ENCODE results near the gene PRDX5. TPM values are rescaled to one million over a fixed set of nuclear protein-coding genes. Genes with fewer than 3 reads are reported as not detected.
A peak's percentile ranks its signal among the peaks of the same experiment; 100 is the strongest.

Gene PRDX5
- total RNA-seq, 2 experiments from 2014 or later, result 177 to 217 TPM

DNA sequence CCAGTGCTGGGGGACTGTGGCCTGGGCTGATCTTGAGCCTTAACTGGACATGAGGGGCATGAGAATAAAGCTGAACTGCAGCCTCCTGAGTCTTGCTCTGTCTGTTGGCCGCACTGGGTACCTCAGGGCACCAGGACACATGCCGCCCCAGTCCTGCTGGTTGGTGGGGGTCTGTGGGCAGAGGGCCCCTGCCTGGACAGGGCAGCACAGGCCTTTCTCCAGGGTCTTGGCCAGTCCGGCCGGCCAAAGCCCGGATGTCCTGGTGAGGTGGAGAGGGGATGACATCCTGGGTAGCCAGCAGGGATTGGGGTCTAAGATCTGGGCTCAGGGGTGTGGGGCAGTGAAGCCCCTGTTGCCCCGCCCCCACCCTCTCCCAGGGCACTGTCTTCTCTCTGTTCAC is 39.5 kb downstream of the PRDX5 start:
- ChIA-PET POLR2A (interaction anchor here (3.2 kb wide), 1 partner anchor 40 kb away, joined by 17 read pairs; the partner anchor contains the start of genes PRDX5 and TRMT112), CTCF (ENCODE audit: unreplicated experiment) (interaction anchor here (1.5 to 3.1 kb wide), 2 partner anchors 28 to 39 kb away, joined by 3 to 33 read pairs; partner anchors contain the start of genes PRDX5 and TRMT112)
- no TSS peak for BruUV-seq (replicated peaks)
- no peak for TF ChIP-seq EZH2phosphoT487 (IDR thresholded peaks at IDR 0.05; ENCODE audit: borderline replicate concordance, low read depth, low read length)
- TF ChIP-seq, protein P1, sequence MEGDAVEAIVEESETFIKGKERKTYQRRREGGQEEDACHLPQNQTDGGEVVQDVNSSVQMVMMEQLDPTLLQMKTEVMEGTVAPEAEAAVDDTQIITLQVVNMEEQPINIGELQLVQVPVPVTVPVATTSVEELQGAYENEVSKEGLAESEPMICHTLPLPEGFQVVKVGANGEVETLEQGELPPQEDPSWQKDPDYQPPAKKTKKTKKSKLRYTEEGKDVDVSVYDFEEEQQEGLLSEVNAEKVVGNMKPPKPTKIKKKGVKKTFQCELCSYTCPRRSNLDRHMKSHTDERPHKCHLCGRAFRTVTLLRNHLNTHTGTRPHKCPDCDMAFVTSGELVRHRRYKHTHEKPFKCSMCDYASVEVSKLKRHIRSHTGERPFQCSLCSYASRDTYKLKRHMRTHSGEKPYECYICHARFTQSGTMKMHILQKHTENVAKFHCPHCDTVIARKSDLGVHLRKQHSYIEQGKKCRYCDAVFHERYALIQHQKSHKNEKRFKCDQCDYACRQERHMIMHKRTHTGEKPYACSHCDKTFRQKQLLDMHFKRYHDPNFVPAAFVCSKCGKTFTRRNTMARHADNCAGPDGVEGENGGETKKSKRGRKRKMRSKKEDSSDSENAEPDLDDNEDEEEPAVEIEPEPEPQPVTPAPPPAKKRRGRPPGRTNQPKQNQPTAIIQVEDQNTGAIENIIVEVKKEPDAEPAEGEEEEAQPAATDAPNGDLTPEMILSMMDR (conservative IDR thresholded peaks at IDR 0.05; ENCODE audit: low read length), result no peak
- Histone ChIP-seq H3K27ac (ENCODE audit: low read depth, low read length, poor library complexity, severe bottlenecking) (no peak overlapping the region), H2AFZ (ENCODE audit: low read length) (no peak overlapping the region), H4K20me1 (ENCODE audit: insufficient read depth, low read length) (no peaks in the 10 kb centered on the region), H3K4me2 (ENCODE audit: low read length) (no peak overlapping the region), H3K79me2 (ENCODE audit: insufficient read depth, low read depth, low read length) (no peaks in the 10 kb centered on the region), H3K4me3 (ENCODE audit: low read depth, low read length, poor library complexity, severe bottlenecking) (no peak overlapping the region), H3K36me3 (ENCODE audit: insufficient read depth, low read length) (peaks cover 23% of the 10 kb centered on the region; the same call in 1 of the 2 replicates), H3K9me2 (ENCODE audit: insufficient read depth, low read length) (no peaks in the 10 kb centered on the region), H3K4me1 (ENCODE audit: insufficient read depth, low read length, poor library complexity, severe bottlenecking) (peaks cover 46% of the 10 kb centered on the region), H3K9me3 (ENCODE audit: low read length) (no peaks in the 10 kb centered on the region)
- intact Hi-C loops (cut with micrococcal nuclease; ENCODE audit: unreplicated experiment), result no loop called here
- DNase-seq (ENCODE audit: low spot score), result no peak

DNA sequence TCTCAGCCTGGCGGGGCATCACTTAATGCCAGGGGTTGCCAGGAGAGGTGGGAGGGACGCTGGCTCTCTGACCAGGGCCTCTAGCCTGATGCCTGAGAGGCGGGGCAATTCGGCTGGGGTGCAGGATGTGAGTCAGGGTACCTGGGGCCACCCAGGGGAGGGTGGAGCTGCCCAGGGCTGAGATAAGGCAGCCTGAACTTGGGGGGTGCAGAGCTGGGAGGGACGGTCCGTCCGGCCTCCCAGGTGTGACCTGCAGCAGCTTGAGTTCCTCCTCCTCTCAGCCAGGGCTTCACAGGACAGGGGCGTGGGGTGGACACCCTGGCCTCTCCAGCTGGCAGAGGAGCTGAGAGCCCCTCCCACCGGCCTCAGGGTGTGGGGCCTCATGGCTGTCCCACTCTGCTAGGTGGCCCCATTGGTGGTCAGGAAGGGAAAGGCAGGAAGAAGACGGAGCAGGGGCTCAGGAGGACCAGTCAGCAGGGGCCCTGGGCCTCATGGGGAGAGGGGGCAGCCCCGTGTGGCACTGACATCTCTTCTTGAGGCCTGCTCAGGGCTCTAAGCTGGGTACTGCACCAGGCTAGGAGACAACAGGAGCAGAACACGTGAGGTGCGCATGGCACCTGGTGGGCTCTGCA is 40.1 kb downstream of the PRDX5 start:
- Histone ChIP-seq H3K9me3 (ENCODE audit: low read length) (no peaks in the 10 kb centered on the region), H3K36me3 (ENCODE audit: insufficient read depth, low read length) (peaks cover 23% of the 10 kb centered on the region; the same call in 1 of the 2 replicates), H3K9me2 (ENCODE audit: insufficient read depth, low read length) (no peaks in the 10 kb centered on the region), H3K4me1 (ENCODE audit: insufficient read depth, low read length, poor library complexity, severe bottlenecking) (peaks cover 46% of the 10 kb centered on the region), H4K20me1 (ENCODE audit: insufficient read depth, low read length) (no peaks in the 10 kb centered on the region), H2AFZ (ENCODE audit: low read length) (no peak overlapping the region), H3K4me2 (ENCODE audit: low read length) (peak overlapping the region; percentile 99), H3K27ac (ENCODE audit: low read depth, low read length, poor library complexity, severe bottlenecking) (no peak overlapping the region), H3K79me2 (ENCODE audit: insufficient read depth, low read depth, low read length) (no peaks in the 10 kb centered on the region), H3K4me3 (ENCODE audit: low read depth, low read length, poor library complexity, severe bottlenecking) (peak overlapping the region; percentile 90)
- intact Hi-C loops (cut with micrococcal nuclease; ENCODE audit: unreplicated experiment), result no loop called here
- ChIA-PET POLR2A (no interaction called here), CTCF (ENCODE audit: unreplicated experiment) (no interaction called here)
- DNase-seq (ENCODE audit: low spot score), result no peak
- no peak for TF ChIP-seq EZH2phosphoT487 (IDR thresholded peaks at IDR 0.05; ENCODE audit: borderline replicate concordance, low read depth, low read length)
- TF ChIP-seq, protein P1 (conservative IDR thresholded peaks at IDR 0.05; ENCODE audit: low read length), result no peak
- BruUV-seq (replicated peaks), result no TSS peak

DNA sequence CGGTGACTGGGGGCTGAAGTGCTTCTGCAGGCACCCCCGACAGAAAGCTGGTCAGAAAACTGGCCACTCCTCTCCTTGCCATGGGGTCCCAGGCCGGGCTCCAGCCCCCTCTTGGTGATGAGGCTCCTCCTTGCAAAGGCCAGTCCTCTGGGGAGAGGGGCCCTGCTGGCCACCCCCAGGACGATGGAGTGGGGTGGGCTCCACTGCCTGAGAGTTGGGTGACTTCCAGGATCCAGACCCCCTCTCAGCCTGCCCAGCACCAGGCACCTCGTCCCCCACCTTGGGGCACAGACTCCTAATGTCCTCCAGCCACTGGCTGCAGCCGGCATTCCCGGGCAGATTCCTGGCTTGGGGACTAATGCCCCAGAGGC is 40.6 kb downstream of the PRDX5 start:
- Histone ChIP-seq H3K4me3 (ENCODE audit: low read depth, low read length, poor library complexity, severe bottlenecking) (peak overlapping the region; percentile 90), H3K4me1 (ENCODE audit: insufficient read depth, low read length, poor library complexity, severe bottlenecking) (peaks cover 46% of the 10 kb centered on the region), H3K4me2 (ENCODE audit: low read length) (peak overlapping the region; percentile 99), H3K79me2 (ENCODE audit: insufficient read depth, low read depth, low read length) (no peaks in the 10 kb centered on the region), H3K9me3 (ENCODE audit: low read length) (no peaks in the 10 kb centered on the region), H3K36me3 (ENCODE audit: insufficient read depth, low read length) (peaks cover 25% of the 10 kb centered on the region; the same call in 1 of the 2 replicates), H3K27ac (ENCODE audit: low read depth, low read length, poor library complexity, severe bottlenecking) (no peak overlapping the region), H4K20me1 (ENCODE audit: insufficient read depth, low read length) (no peaks in the 10 kb centered on the region), H3K9me2 (ENCODE audit: insufficient read depth, low read length) (no peaks in the 10 kb centered on the region), H2AFZ (ENCODE audit: low read length) (peak overlapping the region; percentile 74; the same call in 1 of the 2 replicates)
- DNase-seq (ENCODE audit: low spot score), result no peak
- ChIA-PET POLR2A (no interaction called here), CTCF (ENCODE audit: unreplicated experiment) (no interaction called here)
- TF ChIP-seq EZH2phosphoT487 (IDR thresholded peaks at IDR 0.05; ENCODE audit: borderline replicate concordance, low read depth, low read length), result no peak
- TF ChIP-seq, protein P1 (conservative IDR thresholded peaks at IDR 0.05; ENCODE audit: low read length), result no peak
- intact Hi-C loops (cut with micrococcal nuclease; ENCODE audit: unreplicated experiment), result no loop called here
- BruUV-seq (replicated peaks), result no TSS peak
